NCI-H510A (cell line): ENCODE data around the gene DHX34.
"Not testable (repeated sequence)": the region's sequence is repeated elsewhere in the genome, so short reads cannot be mapped to it uniquely, and the experiment has no call there.

Source experiments
- DNase-seq: peaks from one replicate; lab custom pipeline; 2025; lab: John Stamatoyannopoulos, UW

The DHX34 gene, protein sequence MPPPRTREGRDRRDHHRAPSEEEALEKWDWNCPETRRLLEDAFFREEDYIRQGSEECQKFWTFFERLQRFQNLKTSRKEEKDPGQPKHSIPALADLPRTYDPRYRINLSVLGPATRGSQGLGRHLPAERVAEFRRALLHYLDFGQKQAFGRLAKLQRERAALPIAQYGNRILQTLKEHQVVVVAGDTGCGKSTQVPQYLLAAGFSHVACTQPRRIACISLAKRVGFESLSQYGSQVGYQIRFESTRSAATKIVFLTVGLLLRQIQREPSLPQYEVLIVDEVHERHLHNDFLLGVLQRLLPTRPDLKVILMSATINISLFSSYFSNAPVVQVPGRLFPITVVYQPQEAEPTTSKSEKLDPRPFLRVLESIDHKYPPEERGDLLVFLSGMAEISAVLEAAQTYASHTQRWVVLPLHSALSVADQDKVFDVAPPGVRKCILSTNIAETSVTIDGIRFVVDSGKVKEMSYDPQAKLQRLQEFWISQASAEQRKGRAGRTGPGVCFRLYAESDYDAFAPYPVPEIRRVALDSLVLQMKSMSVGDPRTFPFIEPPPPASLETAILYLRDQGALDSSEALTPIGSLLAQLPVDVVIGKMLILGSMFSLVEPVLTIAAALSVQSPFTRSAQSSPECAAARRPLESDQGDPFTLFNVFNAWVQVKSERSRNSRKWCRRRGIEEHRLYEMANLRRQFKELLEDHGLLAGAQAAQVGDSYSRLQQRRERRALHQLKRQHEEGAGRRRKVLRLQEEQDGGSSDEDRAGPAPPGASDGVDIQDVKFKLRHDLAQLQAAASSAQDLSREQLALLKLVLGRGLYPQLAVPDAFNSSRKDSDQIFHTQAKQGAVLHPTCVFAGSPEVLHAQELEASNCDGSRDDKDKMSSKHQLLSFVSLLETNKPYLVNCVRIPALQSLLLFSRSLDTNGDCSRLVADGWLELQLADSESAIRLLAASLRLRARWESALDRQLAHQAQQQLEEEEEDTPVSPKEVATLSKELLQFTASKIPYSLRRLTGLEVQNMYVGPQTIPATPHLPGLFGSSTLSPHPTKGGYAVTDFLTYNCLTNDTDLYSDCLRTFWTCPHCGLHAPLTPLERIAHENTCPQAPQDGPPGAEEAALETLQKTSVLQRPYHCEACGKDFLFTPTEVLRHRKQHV

DNA sequence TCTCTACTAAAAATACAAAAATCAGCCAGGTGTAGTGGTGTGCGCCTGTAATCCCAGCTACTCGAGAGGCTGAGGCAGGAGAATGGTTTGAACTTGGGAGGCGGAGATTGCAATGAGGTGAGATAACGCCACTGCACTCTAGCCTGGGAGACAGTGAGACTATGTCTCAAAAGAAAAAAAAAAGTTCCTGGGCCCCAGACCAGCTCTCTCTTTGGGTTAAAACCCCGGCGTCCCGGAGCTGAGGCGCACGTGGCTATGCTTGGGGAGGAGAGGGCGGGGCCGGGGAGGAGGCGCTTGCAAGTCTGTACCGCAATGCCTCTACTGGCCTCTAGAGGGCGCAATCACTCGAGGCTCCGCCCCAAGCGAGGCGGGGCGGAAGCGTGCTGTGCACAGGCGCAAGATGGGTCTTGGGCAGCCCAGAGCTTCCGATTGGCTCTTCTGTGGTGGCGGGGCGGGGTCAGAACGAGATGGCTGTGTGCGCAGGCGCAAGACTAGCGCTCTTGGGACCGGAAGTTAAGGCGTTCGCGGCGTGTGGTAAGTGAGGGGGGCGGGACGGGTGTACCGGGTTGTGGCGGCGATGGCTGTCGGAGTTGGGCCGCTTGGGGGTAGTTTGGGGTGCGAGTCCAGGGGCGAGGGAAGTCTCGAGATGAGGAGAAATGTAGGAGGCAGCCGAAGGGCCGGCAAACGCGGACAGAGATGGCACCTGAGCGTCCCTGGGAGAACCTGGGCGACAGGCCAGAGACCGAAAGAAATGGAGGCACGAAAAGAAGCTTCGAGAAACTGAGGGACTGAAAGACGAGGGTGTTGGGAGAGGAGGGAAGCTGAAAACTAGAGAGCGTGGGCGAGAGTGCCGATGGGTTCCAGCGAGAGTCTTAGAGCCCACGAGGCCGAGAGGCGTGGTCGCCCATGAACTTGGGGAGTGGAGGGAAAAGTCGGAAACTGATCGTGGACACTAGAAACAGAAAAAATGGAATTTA lies at the start of gene DHX34:
Gene DHX34 (plus strand): TSS at position 497 of the 977 bp plus-strand sequence. CDS start 3,716 bp downstream, outside the sequence.
- DNase-seq: peak; percentile 93

DNA sequence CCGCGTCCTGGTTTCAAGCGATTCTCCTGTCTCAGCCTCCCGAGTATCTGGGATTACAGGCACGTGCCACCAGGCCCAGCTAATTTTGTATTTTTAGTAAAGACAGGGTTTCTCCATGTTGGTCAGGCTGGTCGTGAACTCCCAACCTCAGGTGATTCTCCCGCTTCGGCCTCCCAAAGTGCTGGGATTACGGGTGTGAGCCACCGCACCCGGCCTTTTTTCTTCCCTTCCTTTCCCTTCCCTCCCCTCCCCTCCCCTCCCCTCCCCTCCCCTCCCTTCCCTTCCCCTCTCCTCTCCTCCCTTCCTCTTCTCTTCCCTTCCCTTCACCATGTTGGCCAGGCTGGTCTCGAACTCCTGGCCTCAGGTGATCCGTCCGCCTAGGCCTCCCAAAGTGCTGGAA lies 48.2 kb upstream of the DHX34 start:
- not testable (repeated sequence) for DNase-seq

DNA sequence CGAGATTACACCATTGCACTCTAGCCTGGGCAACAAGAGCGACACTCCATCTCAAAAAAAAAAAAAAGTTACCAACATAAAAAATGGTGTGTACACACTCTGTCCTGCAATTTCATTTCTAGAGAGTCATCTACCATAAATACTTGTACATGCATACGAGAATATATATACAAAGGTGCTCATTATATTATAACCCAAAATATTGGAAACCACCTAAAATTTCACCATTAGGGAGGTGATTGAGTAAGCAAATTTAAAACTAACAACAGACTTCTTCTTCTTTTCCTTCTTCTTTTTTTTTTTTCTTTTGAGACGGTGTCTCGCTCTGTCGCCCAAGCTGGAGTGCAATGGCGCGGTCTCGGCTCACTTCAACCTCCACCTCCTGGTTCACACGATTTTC lies 46.9 kb upstream of the DHX34 start:
- DNase-seq: no peak

DNA sequence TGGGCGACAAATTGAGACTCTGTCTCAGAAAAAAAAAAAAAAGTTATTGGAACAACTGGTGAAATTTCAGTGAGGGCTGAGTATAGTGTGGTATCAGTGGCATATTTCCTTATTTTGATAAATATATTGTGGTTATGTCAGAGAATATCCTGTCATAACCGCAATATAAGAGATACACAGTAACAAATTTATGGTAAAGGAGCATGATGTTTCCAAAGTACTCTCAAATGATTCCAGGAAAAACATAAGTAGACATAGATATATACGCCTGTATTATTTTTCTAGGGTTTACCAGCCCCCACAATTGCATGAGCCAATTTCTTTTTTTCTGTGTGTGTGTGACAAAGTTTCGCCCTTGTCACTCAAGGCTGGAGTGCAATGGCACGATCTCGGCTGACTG lies 45.1 kb upstream of the DHX34 start:
- DNase-seq: no peak

DNA sequence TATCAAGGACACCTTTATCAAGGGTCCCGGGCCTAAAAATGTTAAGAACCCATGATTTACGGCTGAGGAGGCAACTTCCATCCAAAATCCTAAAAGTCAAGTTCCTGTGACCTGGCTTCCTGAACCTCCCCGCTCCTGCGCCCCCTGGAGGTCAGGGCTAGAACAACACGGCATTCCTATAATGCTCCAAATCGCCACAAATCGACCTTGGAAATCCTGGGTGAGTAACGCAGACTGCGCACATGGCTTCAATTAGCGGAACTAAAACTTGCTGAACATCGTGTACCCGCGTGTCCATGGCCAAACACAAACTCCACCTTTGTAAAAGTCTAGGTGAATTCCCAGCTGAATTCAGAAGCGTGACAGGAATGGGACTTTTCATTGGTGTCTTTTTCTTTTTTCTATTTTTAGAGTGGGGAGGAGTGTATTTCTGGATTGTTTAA lies 43.8 kb upstream of the DHX34 start:
- DNase-seq: no peak

DNA sequence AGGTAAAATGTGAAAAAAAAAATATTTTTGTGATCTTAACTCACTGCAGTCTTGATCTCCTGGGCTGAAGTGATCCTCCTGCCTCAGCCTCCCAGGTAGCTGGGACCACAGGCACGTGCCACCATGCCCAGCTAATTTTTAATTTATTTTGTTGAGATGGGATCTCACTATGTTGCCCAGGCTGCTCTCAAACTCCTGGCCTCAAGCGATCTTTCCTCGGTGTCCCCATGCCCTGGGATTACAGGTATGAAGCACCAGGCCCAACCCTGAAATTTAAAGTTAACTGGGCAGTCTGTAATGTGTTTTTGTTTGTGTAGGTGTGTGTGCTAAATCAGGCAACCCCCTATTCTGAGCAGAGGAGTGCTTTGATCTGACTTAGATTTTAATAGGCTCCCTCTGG lies 42.8 kb upstream of the DHX34 start:
- DNase-seq: no peak

DNA sequence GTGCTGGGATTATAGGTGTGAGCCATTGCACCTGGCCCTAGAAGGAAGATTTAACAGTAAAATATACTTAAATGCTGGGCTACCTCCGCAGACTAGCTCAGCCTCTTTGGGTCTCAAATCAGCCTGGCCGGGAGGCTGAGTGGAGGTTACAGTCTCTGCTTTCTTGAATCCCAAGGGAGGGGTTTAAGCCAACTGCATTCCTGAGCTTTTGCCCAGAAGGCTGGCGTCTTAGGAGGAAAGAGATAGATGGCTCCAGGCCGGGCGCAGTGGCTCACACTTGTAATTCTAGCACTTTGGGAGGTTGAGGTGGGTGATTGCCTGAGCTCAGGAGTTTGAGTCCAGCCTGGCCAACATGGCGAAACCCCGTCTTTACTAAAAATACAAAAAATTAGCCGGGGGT lies 40.1 kb upstream of the DHX34 start:
- DNase-seq: no peak

DNA sequence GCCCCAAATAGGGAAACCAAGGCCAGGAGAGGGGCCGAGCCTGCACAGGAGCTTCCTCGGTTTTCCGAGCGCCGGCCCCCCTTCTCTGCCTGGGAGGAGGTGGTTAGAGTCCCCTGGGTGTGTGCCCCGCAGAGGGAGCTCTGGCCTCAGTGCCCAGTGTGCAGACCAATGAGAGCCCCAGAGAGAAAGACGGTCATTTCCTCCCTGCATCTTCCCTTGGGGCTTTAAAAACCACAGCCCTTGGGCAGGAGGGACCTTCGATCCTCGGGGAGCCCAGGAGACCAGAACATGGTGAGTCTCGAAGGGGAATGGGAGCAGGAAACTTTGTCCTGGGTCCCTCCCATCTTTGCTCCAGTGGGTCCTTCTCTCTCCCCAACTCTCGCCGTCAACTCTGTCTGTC lies 39.5 kb upstream of the DHX34 start, which contains the start of gene C5AR1:
Gene C5AR1 (plus strand): TSS at position 254 of the 400 bp plus-strand sequence. CDS start 35 bp downstream, at position 289.
- no peak for DNase-seq

DNA sequence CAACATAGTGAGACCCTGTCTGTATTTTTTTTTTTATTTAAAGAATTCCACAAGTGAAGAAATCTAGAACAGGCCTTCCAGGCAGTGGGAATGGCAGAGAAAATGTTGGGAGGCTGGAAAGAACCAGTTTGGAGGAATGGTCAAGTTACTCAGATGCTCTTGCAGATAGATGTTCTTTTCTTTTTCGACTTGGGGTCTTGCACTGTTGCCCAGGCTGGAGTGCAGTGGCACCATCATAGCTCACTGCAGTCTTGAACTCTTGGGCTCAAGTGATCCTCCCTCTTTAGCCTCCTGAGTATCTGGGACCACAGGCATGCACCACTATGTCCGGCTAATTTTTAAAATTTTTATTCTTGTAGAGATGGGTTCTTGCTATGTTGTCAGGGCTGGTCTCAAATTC lies 38.8 kb upstream of the DHX34 start:
- DNase-seq: no peak

DNA sequence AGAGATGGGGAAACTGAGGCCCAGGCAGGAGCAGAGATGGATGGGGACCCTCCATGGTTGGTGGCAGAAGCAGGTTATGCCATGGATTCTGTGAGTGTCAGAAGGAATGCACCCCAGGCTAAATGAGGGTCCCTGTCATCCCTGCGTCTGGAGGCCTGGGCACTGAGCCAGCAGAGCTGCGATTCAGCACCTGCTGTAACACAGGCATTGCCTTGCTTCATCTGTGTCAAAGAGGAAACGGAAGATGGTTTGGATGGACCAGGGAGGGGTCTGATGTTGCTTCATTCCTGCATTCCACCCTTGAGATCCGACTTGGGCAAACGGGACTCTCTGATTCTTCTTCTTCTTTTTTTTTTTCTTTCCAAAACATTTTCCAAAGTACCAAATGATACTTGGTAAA lies 38.3 kb upstream of the DHX34 start:
- DNase-seq: no peak

DNA sequence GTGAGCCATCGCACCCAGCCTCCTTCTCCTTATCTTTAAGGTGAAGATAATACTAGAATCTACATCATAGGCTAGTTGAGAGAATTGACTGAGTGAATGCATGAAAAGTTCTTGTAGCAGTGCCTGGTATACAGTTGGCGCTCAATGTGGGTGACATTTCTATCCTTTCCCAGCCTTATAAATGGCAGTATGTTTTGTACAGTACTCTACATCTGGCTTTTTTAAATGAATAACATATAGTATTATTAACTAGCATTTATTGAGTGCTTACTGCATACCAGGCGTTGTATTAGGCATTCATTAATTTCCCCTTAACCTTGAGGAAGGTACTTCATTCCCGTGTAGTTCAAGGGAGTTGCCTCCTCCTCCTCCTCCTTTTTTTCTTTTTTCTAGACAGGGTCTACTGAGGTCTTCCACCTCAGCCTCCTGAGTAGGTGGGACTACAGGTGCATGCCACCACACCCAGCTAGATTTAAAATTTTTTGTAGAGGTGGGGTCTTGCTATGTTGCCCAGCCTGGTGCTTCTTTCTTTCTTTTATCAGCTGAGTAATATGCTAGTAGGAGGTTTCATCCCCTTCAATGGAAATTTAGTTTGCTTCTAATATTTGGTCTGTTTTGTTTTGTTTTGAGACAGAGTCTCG lies 36.6 kb upstream of the DHX34 start:
- DNase-seq: no peak

DNA sequence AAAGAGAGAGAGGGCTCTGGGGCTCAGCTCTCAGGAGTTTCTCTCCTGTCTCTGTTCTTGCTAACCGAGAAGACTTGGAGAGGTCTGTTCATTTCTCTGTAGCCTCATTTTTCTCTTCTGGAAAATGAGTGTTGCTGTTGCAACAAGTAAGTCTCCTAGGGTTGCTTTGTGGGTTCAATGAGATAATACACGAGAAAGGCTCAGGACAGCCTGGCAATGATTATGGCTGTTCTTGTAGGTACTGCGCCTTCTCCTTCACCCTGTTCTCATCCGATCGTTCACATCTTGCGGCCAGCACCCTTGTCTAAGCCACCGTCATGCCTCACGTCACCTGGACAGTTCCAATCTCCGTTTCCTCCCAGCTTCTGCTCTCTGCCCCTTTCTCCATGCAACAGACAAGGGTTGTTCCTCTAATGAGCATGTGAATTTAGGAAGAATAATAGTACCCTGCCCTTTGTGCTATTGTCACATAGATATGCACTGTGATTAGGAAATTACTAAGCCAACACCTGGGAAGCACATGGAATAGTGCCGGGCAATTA lies 35.3 kb upstream of the DHX34 start:
- no peak for DNase-seq

DNA sequence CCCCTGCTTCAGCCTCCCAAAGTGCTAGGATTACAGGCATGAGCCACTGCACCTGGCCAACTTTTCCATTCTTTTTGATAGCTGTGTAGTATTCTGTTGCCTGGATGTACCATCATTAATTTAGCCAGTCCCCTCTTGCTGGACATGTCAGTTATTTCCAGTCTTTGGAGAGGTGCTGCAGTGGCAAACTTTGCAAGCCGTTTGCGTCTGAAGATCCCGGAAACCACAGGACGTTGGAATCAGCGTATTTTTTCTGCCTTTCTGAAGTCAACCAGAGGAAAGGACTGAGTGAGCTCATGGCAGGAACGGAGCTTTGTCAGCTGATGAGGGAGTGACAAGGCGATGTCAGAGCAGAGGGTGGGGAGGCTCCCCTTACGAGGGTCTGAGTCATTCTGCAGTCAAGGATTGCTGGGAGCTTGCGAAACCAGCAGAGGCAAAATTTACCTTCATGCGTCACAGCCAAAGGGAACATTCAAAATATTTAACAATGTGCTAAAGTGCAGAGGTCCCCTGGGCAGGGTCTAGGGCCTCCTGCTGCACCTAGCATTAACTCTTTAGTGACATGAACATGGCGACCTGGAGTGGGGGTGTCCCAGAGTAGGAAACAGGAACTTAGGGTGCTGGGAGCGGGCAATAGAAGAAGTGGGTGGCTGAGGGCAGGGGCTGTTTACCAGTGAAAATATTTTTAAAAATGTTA lies 33.8 kb upstream of the DHX34 start:
- no peak for DNase-seq

DNA sequence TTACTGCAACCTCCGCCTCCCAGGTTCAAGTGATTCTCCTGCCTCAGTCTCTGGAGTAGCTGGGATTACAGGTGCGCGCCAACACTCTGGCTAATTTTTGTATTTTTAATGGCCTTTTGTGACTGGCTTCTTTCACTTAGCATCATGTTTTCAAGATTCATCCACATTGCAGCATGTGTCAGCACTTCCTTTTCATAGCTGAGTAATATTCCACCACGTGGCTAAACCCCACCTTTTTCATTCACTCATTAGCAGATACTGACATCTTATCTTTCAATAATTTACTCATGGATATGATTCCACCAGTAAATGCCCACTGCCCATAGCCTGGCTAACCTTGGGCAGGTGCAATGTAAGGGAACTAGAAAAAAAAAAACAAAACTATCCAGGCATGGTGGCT lies 32.6 kb upstream of the DHX34 start:
- no peak for DNase-seq

DNA sequence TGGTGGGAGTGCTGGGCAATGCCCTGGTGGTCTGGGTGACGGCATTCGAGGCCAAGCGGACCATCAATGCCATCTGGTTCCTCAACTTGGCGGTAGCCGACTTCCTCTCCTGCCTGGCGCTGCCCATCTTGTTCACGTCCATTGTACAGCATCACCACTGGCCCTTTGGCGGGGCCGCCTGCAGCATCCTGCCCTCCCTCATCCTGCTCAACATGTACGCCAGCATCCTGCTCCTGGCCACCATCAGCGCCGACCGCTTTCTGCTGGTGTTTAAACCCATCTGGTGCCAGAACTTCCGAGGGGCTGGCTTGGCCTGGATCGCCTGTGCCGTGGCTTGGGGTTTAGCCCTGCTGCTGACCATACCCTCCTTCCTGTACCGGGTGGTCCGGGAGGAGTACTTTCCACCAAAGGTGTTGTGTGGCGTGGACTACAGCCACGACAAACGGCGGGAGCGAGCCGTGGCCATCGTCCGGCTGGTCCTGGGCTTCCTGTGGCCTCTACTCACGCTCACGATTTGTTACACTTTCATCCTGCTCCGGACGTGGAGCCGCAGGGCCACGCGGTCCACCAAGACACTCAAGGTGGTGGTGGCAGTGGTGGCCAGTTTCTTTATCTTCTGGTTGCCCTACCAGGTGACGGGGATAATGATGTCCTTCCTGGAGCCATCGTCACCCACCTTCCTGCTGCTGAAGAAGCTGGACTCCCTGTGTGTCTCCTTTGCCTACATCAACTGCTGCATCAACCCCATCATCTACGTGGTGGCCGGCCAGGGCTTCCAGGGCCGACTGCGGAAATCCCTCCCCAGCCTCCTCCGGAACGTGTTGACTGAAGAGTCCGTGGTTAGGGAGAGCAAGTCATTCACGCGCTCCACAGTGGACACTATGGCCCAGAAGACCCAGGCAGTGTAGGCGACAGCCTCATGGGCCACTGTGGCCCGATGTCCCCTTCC lies 28.9 kb upstream of the DHX34 start:
- no peak for DNase-seq

DNA sequence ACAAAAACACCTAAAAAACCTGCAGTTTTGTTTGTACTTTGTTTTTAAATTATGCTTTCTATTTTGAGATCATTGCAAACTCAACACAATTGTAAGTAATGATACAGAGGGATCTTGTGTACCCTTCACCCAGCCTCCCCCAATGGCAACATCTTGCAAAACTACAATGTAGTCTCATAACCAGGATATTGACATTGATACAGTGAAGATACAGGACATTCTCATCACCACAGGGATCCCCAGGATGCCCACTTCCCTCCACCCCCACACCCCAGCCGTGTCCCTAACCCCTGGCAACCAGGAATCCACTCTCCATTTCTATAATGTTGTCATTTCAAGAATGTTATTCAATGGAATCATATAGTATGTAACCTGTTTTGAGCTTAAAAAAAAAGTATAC lies 27.5 kb upstream of the DHX34 start:
- no peak for DNase-seq

DNA sequence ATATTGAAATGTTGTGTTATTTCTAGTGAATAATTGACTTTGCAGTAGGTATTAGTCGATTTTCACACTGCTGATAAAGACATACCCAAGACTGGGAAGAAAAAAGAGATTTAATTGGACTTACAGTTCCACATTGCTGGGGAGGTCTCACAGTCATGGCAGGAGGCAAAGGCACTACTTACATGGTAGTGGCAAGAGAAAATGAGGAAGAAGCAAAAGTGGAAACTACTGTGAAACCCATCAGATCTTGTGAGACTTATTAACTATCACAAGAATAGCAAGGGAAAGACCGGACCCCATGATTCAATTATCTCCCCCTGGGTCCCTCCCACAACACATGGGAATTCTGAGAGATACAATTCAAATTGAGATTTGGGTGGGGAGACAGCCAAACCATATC lies 27.1 kb upstream of the DHX34 start:
- no peak for DNase-seq

DNA sequence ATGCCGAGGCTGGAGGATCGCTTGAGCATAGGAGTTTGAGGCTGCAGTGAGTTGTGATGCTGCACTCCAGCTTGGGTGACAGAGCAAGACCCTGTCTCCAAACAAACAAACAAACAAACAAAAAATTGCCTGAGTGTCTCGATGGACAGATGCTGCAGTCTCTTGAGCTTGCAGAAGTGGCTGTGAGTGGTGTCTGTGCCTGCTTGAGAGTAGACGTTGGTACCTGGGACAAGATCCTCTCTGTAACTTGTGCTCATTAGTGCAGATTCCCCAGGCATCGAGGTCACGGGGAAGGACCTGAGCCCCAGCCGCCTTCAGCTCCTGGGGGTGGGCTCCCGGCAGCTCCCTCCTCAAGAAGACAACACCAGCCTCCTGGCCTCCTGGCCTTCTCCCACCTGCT lies 25.7 kb upstream of the DHX34 start:
- DNase-seq: no peak

DNA sequence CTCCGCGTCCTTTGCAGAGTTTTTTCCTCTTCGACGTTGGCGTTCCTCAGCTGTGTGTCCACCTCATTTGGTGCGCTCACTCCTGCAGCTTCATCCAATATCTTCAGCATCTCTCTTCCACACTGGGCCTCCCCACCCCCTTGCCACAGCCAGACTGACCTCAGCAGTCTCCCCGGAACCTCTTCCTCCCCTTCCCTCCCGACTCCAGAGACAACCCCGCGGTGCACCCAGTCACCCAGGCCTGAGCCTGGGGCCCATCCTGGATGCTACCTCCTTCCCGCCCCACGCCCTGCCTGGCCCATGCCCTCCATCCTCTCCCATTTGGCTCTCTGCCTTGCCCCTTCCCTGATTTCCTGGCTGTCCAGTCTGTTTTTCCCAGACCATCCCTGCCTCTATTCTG lies 25.2 kb upstream of the DHX34 start:
- no peak for DNase-seq
